Left lung (tissue), 10 donors: ENCODE results near the gene AP5S1. TPM values are rescaled to one million over a fixed set of nuclear protein-coding genes. Genes with fewer than 3 reads are reported as not detected.

Experiments used
- ATAC-seq: fragments of 200-7000 bp; cut with Tn5 transposase; one replicate; pipeline ENCODE4 v1.9.1; 2020; ENCODE audit warnings: moderate library complexity
- DNase-seq, 4 donors: peaks; one replicate each; pipeline ENCODE4 v3.0.0-alpha.2; 2013 to 2020
- H3K27ac ChIP-seq, 2 donors: fragments of 200-600 bp; sonication (generic) in 1 of 2; one replicate each; pipeline versions ENCODE4 v1.5.0 to v1.8.0; 2020 to 2021
- H3K27me3 ChIP-seq, 2 donors: fragments of 200-600 bp; sonication (generic) in 1 of 2; one replicate each; pipeline versions ENCODE4 v1.5.0 to v1.8.0; 2020 to 2021
- H3K36me3 ChIP-seq, 2 donors: fragments of 200-600 bp; sonication (generic) in 1 of 2; one replicate each; pipeline versions ENCODE4 v1.5.0 to v1.8.0; 2020 to 2021
- H3K4me1 ChIP-seq, 2 donors: fragments of 200-600 bp; one replicate each; pipeline ENCODE4 v1.8.0; 2021
- H3K4me3 ChIP-seq, 2 donors: fragments of 200-600 bp; sonication (generic) in 1 of 2; one replicate each; pipeline versions ENCODE4 v1.5.0 to v1.8.0; 2020 to 2021; ENCODE audit warnings: mild to moderate bottlenecking in 1 of 2
- H3K9me3 ChIP-seq, 2 donors: fragments of 200-600 bp; sonication (generic) in 1 of 2; one replicate each; pipeline versions ENCODE4 v1.5.0 to v1.8.0; 2020 to 2021
- intact Hi-C, 2 donors: fragments of 100-400 bp; cut with DNase I; formaldehyde crosslinking; loops; one replicate each; pipeline versions ENCODE4 v1.11.2 to v1.14.2; 2022
- polyA plus RNA-seq, 6 donors: library from polyadenylated mRNA; unstranded; fragments of 120-200 nt; gene quantifications; one replicate each; pipeline ENCODE4 v1.2.1, GENCODE V29; 2013; ENCODE audit not compliant: insufficient read length in 6 of 6
- total RNA-seq, 2 donors: library from RNA; stranded (reverse); fragmentation: NEBNext Ultra II Directional; extraction: Animal tissue kit (Norgen Biotek cat#: 25700); gene quantifications; one replicate each; pipeline ENCODE4 v1.2.1, GENCODE V29; 2021
- TF ChIP-seq, protein P1 (sequence below), 2 donors: fragments of 200-600 bp; sonication (generic) in 1 of 2; IDR thresholded peaks; one replicate each; pipeline versions ENCODE4 v1.5.0 to v1.8.0; 2021; ENCODE audit warnings: antibody characterized with exemption in 2 of 2
- donor health status: DM: no; HTN: yes; CAD: no.
- donor health status: DM: no; HTN: no; CAD: no.

Gene AP5S1
- total and polyA plus RNA-seq, 8 donors: 8.3 to 13.6 (median 11.9) TPM

DNA sequence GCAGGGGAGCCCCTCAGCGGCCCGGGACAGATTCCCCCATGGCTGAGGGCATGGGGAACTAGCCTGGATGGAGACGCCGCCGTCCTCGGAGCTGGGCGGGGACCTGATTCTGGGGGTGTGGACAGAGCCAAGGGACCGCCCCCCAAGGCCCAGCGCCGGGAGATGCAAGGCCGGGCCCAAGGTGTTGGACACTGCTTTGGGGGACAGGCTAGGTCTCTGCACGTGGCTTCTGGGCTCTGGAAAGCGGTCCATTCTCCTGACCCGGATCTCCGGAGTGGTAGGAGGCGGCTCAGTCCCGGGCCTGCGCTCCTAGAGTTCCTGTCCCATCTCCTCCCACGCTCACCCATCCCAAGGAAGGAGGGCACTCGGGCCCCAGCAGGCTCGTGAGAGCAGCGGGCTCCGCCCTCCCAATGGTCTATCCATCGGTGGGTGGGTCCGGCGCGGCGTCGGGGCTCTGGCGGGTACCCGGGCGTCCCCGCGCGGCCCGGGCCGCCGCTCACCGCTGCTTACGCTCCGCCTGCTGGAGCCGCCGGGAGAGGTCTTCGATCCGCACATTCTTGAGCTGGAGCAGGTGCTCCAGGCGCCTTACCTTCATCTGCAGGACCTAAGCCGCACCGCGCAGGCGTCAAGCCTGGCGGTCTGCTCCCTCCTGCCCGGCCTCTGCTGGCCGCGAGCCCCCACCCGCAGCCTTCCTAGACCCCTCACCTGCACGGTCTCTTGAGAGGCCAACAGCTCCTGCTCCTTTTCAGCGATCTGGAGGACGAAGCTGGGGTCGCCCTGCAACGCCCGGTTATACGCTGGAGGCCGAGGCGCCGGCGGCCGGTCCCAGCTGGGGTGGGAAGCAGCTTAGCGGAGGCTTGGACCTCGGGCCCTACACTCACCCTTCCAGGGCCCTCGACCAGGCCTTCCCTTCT is 42.4 kb upstream of the AP5S1 start:
- DNase-seq (peak in 2 of 4 donors; percentile 83 to 96), ATAC-seq (peak; percentile 81)
- Histone ChIP-seq H3K9me3 (no peaks in the 10 kb centered on the region), H3K4me3 (peak overlapping the region; percentile 50 to 51), H3K27ac (no peak overlapping the region), H3K36me3 (no peaks in the 10 kb centered on the region), H3K27me3 (peaks cover 0 to 18% of the 10 kb centered on the region in 2 donors), H3K4me1 (peaks cover 0 to 47% of the 10 kb centered on the region in 2 donors)
- intact Hi-C loops: no loop called here
- TF ChIP-seq, protein P1, sequence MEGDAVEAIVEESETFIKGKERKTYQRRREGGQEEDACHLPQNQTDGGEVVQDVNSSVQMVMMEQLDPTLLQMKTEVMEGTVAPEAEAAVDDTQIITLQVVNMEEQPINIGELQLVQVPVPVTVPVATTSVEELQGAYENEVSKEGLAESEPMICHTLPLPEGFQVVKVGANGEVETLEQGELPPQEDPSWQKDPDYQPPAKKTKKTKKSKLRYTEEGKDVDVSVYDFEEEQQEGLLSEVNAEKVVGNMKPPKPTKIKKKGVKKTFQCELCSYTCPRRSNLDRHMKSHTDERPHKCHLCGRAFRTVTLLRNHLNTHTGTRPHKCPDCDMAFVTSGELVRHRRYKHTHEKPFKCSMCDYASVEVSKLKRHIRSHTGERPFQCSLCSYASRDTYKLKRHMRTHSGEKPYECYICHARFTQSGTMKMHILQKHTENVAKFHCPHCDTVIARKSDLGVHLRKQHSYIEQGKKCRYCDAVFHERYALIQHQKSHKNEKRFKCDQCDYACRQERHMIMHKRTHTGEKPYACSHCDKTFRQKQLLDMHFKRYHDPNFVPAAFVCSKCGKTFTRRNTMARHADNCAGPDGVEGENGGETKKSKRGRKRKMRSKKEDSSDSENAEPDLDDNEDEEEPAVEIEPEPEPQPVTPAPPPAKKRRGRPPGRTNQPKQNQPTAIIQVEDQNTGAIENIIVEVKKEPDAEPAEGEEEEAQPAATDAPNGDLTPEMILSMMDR (IDR thresholded peaks at IDR 0.05): peak in 1 of 2 donors; percentile 11

DNA sequence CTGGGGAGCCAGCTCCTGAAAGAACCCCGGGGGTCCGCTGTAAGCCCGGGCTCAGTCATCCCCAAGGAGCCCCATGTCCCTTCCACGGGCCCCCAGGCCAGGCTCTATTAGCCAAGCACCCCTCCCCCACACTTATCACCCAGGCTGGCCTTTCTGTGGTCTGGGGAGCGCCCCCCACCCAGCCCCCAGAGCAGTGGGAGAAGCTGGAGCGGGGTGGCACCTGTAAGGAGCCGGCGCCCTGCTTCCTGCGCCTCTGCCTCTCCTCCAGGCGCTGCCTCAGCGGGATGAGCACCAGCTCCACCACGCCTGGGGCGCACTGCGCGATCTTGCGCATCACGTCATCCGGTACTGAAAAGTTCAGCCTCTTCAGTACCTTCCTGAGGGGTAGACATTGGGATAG is 41.4 kb upstream of the AP5S1 start:
- peak in 1 of 4 donors; percentile 73 for DNase-seq
- H3K4me3 ChIP-seq: no peak overlapping the region
- H3K36me3 ChIP-seq: peaks cover 0 to 5% of the 10 kb centered on the region in 2 donors
- H3K4me1 ChIP-seq: peaks cover 5 to 57% of the 10 kb centered on the region in 2 donors
- TF ChIP-seq, protein P1 (IDR thresholded peaks at IDR 0.05): no peak
- no peak overlapping the region for H3K27ac ChIP-seq
- H3K27me3 ChIP-seq: peaks cover 0 to 18% of the 10 kb centered on the region in 2 donors
- H3K9me3 ChIP-seq: no peaks in the 10 kb centered on the region
- intact Hi-C loops: no loop called here
- no peak for ATAC-seq

DNA sequence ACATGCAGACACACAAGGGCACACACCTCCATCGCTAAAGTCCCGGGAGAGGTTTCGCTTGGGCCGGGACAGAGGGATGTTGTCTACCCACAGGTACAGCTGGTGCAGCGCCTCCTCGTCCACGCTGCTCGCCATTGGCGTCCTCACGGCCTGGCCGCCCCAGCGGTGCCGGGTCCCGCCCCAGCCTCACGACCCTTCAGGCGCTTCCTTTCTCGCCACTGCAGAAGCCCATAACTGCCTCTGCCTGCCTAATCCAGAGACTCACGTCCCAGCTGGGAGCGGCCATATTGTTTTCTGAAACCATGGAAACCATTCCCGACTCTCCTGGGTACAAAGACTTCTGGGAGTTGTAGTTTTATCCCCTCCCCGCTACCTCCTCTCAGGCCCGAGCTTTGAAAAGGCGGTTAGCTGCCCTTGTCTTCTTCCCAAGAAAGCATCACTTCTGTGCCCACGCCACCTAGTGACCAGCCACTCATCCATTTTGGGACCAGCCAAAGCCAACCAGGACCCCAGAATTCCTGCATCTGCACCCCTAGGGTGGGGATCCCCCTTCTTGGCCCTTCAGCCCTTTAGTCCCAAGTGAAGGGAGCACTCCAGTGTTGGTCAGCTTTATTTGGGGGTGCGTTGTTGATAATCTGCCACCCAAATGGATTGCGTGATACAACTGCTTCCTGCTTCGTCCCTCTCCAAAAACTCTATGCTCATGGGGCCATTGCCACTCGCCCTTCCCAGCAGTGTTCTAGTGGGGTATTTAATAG is 39.0 kb upstream of the AP5S1 start, which contains the start of gene SPEF1:
Gene SPEF1, minus strand, starts transcription at position 296 of the 758 bp plus-strand sequence. Its CDS starts 161 bp downstream, at position 135.
- DNase-seq: peak; percentile 81 to 93 (median 84)
- TF ChIP-seq, protein P1 (IDR thresholded peaks at IDR 0.05): peak; percentile 17 to 28
- peaks cover 22 to 75% of the 10 kb centered on the region in 2 donors for H3K4me1 ChIP-seq
- ATAC-seq: peak; percentile 77
- peak within 1 kb of the TSS in 1 of 2 donors; percentile 29 for H3K4me3 ChIP-seq
- intact Hi-C loops: loop anchor here in 1 of 2 donors (5.0 kb wide), 1 partner anchor 36 kb away; no protein-coding TSS in a partner anchor
- H3K36me3 ChIP-seq: peaks cover 0 to 11% of the 10 kb centered on the region in 2 donors
- no peaks in the 10 kb centered on the region for H3K9me3 ChIP-seq
- H3K27ac ChIP-seq: peak within 1 kb of the TSS in 1 of 2 donors; percentile 77
- H3K27me3 ChIP-seq: peaks cover 0 to 18% of the 10 kb centered on the region in 2 donors

DNA sequence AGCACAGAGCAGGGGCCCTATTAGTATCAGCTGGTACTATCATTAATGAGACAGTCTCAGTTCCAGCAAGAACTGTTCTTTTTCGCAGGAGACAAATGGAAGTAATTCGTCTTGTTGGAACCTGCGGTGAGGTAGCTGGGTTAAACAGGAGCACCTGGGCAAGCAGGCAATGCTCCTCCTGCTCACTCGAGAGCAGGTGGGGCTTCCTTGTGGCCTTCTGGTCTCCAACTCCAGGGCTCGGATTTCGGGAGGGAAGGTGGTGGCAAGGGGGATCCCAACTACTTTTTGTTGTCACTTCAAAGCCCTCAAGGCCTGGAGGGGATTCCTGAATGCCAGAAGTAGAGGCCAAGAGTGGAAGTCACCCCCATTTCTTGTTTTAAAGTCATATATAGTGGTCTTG is 37.8 kb upstream of the AP5S1 start:
- Histone ChIP-seq H3K27me3 (peaks cover 0 to 18% of the 10 kb centered on the region in 2 donors), H3K27ac (no peak overlapping the region), H3K9me3 (no peaks in the 10 kb centered on the region), H3K4me3 (no peak overlapping the region), H3K4me1 (peaks cover 28 to 77% of the 10 kb centered on the region in 2 donors), H3K36me3 (peaks cover 0 to 11% of the 10 kb centered on the region in 2 donors)
- DNase-seq (peak in 1 of 4 donors; percentile 53), ATAC-seq (no peak)
- intact Hi-C loops: loop anchor here in 1 of 2 donors (5.0 kb wide), 1 partner anchor 35 kb away; no protein-coding TSS in a partner anchor
- TF ChIP-seq, protein P1 (IDR thresholded peaks at IDR 0.05): no peak
